Raji (cell line): ENCODE results near the gene AGAP3.

Experiments
- POLR2A ChIP-seq: IDR thresholded peaks from 2 replicates; pipeline ENCODE4 v1.6.1; 2011; ENCODE audit warnings: low read depth, low read length, control low read depth; ENCODE audit not compliant: insufficient read depth

AGAP3 gene

GRCh38 chr7:151103973-151104372 is 17.7 kb downstream of the AGAP3 start:
- TF ChIP-seq POLR2A: no peak

- TF ChIP-seq POLR2A: no peak
These were observed 18.3 kb downstream of the AGAP3 start for GRCh38 chr7:151104411-151105235.

GRCh38 chr7:151107882-151108281 is 21.6 kb downstream of the AGAP3 start:
- no peak for TF ChIP-seq POLR2A

- no peak for TF ChIP-seq POLR2A
These were observed 23.1 kb downstream of the AGAP3 start for GRCh38 chr7:151109094-151110048.

GRCh38 chr7:151110236-151110940 is 24.1 kb downstream of the AGAP3 start:
- TF ChIP-seq POLR2A: no peak

GRCh38 chr7:151110941-151111645 is 24.8 kb downstream of the AGAP3 start:
- TF ChIP-seq POLR2A: no peak

- no peak for TF ChIP-seq POLR2A
These were observed 27.3 kb downstream of the AGAP3 start for GRCh38 chr7:151113344-151114150.

- no peak for TF ChIP-seq POLR2A
These were observed 28.1 kb downstream of the AGAP3 start for GRCh38 chr7:151114151-151115090.

- TF ChIP-seq POLR2A: no peak
These were observed 29.0 kb downstream of the AGAP3 start for GRCh38 chr7:151115121-151115835.

GRCh38 chr7:151115836-151116418 is 29.7 kb downstream of the AGAP3 start:
- no peak for TF ChIP-seq POLR2A

- no peak for TF ChIP-seq POLR2A
These were observed 30.5 kb downstream of the AGAP3 start for GRCh38 chr7:151116603-151117440.

GRCh38 chr7:151117565-151117964 is 31.3 kb downstream of the AGAP3 start:
- TF ChIP-seq POLR2A: no peak
